GM12878 (cell line): Measurements from ENCODE around the gene VGLL2. TPM values are rescaled to one million over a fixed set of nuclear protein-coding genes. Genes with fewer than 3 reads are reported as not detected.

ENCODE experiments used
- ATAC-seq: fragments of 200-7000 bp; cut with Tn5 transposase; 3 replicates; pipeline ENCODE4 v1.9.1; 2020; ENCODE audit warnings: mild to moderate bottlenecking, moderate library complexity
- BruUV-seq: library from RNA; stranded (reverse); fragments of 400-500 nt; replicated peaks from 2 replicates; lab custom pipeline; 2021; lab: Mats Ljungman, UMichigan
- CTCF ChIA-PET: fragments of 300-600 bp; sonication (Branson Sonifier 250); formaldehyde crosslinking; extraction: SDS; loops from one replicate; lab custom pipeline; 2021; ENCODE audit warnings: inconsistent platforms; lab: Yijun Ruan, JAX
- POLR2A ChIA-PET: fragments of 350-600 bp; formaldehyde crosslinking; extraction: SDS; loops from one replicate; lab custom pipeline; 2021; ENCODE audit warnings: inconsistent platforms; lab: Charles Lee
- RAD21 ChIA-PET: fragments of 300-600 bp; sonication (Branson Sonifier 250); formaldehyde crosslinking; loops from one replicate; lab custom pipeline; 2023; ENCODE audit warnings: antibody characterized with exemption; ENCODE audit not compliant: unreplicated experiment; lab: Charles Lee
- SMC1A ChIA-PET: fragments of 300-600 bp; sonication (Branson Sonifier 250); formaldehyde crosslinking; loops from one replicate; lab custom pipeline; 2023; ENCODE audit not compliant: unreplicated experiment, uncharacterized antibody; lab: Charles Lee
- DNase-seq: peaks from one replicate; pipeline ENCODE4 v3.0.0-alpha.2; 2011; ENCODE audit warnings: low read depth, low spot score
- FAIRE-seq: peaks from 3 replicates; lab custom pipeline; 2011; peaks lifted over from hg19 to GRCh38; lab: Jason Lieb, UNC
- H2AFZ ChIP-seq: 2 replicates; pipeline ENCODE4 v1.6.0; 2011; ENCODE audit warnings: low read depth, low read length, control low read depth; ENCODE audit not compliant: control insufficient read depth
- H3K27ac ChIP-seq: 2 replicates; pipeline ENCODE4 v1.5.1; 2011; ENCODE audit warnings: control low read depth; ENCODE audit not compliant: control insufficient read depth, insufficient read depth
- H3K27me3 ChIP-seq, 2 experiments: replicated peaks in 1 of 2; 2 replicates each; pipeline versions ENCODE4 v1.6.0 to v1.6.1; 2011; ENCODE audit warnings: low read length in 1 of 2; ENCODE audit not compliant: control insufficient read depth in 2 of 2, insufficient read depth in 2 of 2
- H3K36me3 ChIP-seq, 2 experiments: 2 replicates each; pipeline ENCODE4 v1.5.1; 2011; ENCODE audit warnings: low read length in 1 of 2; ENCODE audit not compliant: control insufficient read depth in 2 of 2, insufficient read depth in 2 of 2
- H3K4me1 ChIP-seq: 2 replicates; pipeline ENCODE4 v1.6.1; 2011; ENCODE audit warnings: mild to moderate bottlenecking, low read length, moderate library complexity, mixed read lengths; ENCODE audit not compliant: control insufficient read depth, insufficient read depth
- H3K4me2 ChIP-seq: 2 replicates; pipeline ENCODE4 v1.6.0; 2011; ENCODE audit warnings: control low read depth; ENCODE audit not compliant: control insufficient read depth, insufficient read depth
- H3K4me3 ChIP-seq: fragments of 200-600 bp; sonication (generic); 2 replicates; pipeline ENCODE4 v1.5.1; 2016
- H3K79me2 ChIP-seq: 2 replicates; pipeline ENCODE4 v1.6.0; 2011; ENCODE audit warnings: low read length; ENCODE audit not compliant: control insufficient read depth, insufficient read depth
- H3K9ac ChIP-seq: 2 replicates; pipeline ENCODE4 v1.8.0; 2011; ENCODE audit warnings: low read length, control low read depth, mixed read lengths; ENCODE audit not compliant: control insufficient read depth, insufficient read depth
- H3K9me3 ChIP-seq: replicated peaks from 3 replicates; pipeline ENCODE4 v1.5.1; 2011; ENCODE audit warnings: mild to moderate bottlenecking, low read length; ENCODE audit not compliant: control insufficient read depth, insufficient read depth
- H4K20me1 ChIP-seq: 2 replicates; pipeline ENCODE4 v1.6.0; 2011; ENCODE audit not compliant: control insufficient read depth, insufficient read depth
- EP300 ChIP-seq, 2 experiments: fragments of 150-350 bp in 1 of 2; IDR thresholded peaks; 2 replicates each; pipeline ENCODE4 v1.6.1; 2011 to 2012; ENCODE audit warnings: low read depth in 2 of 2, low read length in 2 of 2, borderline replicate concordance in 1 of 2, improper control_type of control experiment in 1 of 2, inconsistent platforms in 1 of 2; ENCODE audit not compliant: control insufficient read depth in 1 of 2
- KDM1A ChIP-seq: fragments of 200-600 bp; sonication (generic); IDR thresholded peaks from 2 replicates; pipeline ENCODE4 v1.6.1; 2016; ENCODE audit warnings: borderline replicate concordance
- PRDM15 ChIP-seq: fragments of 450-650 bp; formaldehyde crosslinking; IDR thresholded peaks from 2 replicates; pipeline ENCODE4 v1.4.0; 2020; ENCODE audit warnings: mild to moderate bottlenecking, moderate library complexity
- RELA ChIP-seq: fragments of 450-650 bp; IDR thresholded peaks from 2 replicates; pipeline ENCODE4 v1.8.0; 2014; ENCODE audit warnings: borderline replicate concordance; ENCODE audit not compliant: partially characterized antibody
- SREBF1 ChIP-seq: IDR thresholded peaks from 2 replicates; pipeline ENCODE4 v1.6.1; 2012; ENCODE audit warnings: mild to moderate bottlenecking, low read length
- YBX1 ChIP-seq: fragments of 450-650 bp; IDR thresholded peaks from 2 replicates; pipeline ENCODE4 v1.6.1; 2016; ENCODE audit warnings: antibody characterized with exemption
- ZBTB40 ChIP-seq: fragments of 450-650 bp; IDR thresholded peaks from 2 replicates; pipeline ENCODE4 v1.6.1; 2016; ENCODE audit warnings: mild to moderate bottlenecking, moderate library complexity, borderline replicate concordance
- ZSCAN29 ChIP-seq: fragments of 450-650 bp; IDR thresholded peaks from 2 replicates; pipeline ENCODE4 v1.6.1; 2017; ENCODE audit warnings: mild to moderate bottlenecking, moderate library complexity
- ZZZ3 ChIP-seq: IDR thresholded peaks from 2 replicates; pipeline ENCODE4 v1.6.1; 2011; ENCODE audit warnings: low read depth; ENCODE audit not compliant: control insufficient read depth, insufficient read length
- WGBS: methylation state at CpG from one replicate; pipeline ENCODE4 v1.1.6; 2016; ENCODE audit warnings: low lambda C conversion rate; ENCODE audit not compliant: insufficient replicate concordance, insufficient coverage; ENCODE audit errors: missing lambda C conversion rate; 5-methylcytosine and 5-hydroxymethylcytosine counted together
- in situ Hi-C: fragments of 300-500 bp; cut with MboI; formaldehyde crosslinking; loops from 9 replicates; pipeline ENCODE4 v1.14.3; 2018; ENCODE audit warnings: mixed read lengths
- intact Hi-C: fragments of 100-400 bp; cut with micrococcal nuclease; formaldehyde crosslinking; loops from one replicate; pipeline ENCODE4 v1.14.2; 2022; ENCODE audit not compliant: unreplicated experiment
- polyA plus RNA-seq, 11 experiments: library from polyadenylated mRNA; depleted of rRNA in 4 of 11; unstranded in 6 of 11; stranded (reverse) in 5 of 11; fragments of >200 nt; fragmentation: Nextera tagmentation in 4 of 11; fragmentation: Illumina TruSeq in 1 of 11; extraction: Ambion mirVana in 4 of 11; extraction: Trizol in 1 of 11; gene quantifications; 1 replicate in 1 of 11; 2 replicates in 10 of 11; pipeline versions ENCODE4 v1.2.1 to v1.2.3, GENCODE V29; 2011 to 2016; ENCODE audit warnings: inconsistent platforms in 2 of 11, missing spikeins in 2 of 11, low read depth in 1 of 11
- total RNA-seq, 4 experiments: library from RNA; depleted of rRNA in 3 of 4; stranded (reverse); fragments of >200 nt in 3 of 4; fragmentation: Illumina TruSeq in 1 of 4; extraction: Trizol in 1 of 4; gene quantifications; 2 replicates each; pipeline versions ENCODE4 v1.2.1 to v1.2.3, GENCODE V29; 2013 to 2021
- TF ChIP-seq, protein P1 (sequence below): fragments of 450-650 bp; IDR thresholded peaks from 2 replicates; pipeline ENCODE4 v1.6.1; 2014; ENCODE audit warnings: mild to moderate bottlenecking

The VGLL2 gene
- total and polyA plus RNA-seq, 10 of the 15 experiments (the other 5 are each of a cell fraction or from before 2014, with no cell fraction given) = not detected

GRCh38 chr6:117232196-117232595, 33.2 kb upstream of the VGLL2 start:
- TF ChIP-seq ZBTB40 (no peak), SREBF1 (no peak), KDM1A (no peak), ZZZ3 (no peak), RELA (no peak), PRDM15 (CRISPR knock-in tag) (no peak), YBX1 (no peak), ZSCAN29 (no peak), EP300 (IDR thresholded peaks at IDR 0.05; ENCODE audit: borderline replicate concordance in 1 of 2, control insufficient read depth in 1 of 2, low read depth in 2 of 2, low read length in 2 of 2) (no peak)
- TF ChIP-seq, protein P1, sequence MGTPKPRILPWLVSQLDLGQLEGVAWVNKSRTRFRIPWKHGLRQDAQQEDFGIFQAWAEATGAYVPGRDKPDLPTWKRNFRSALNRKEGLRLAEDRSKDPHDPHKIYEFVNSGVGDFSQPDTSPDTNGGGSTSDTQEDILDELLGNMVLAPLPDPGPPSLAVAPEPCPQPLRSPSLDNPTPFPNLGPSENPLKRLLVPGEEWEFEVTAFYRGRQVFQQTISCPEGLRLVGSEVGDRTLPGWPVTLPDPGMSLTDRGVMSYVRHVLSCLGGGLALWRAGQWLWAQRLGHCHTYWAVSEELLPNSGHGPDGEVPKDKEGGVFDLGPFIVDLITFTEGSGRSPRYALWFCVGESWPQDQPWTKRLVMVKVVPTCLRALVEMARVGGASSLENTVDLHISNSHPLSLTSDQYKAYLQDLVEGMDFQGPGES = no peak
- no peak for FAIRE-seq
- BruUV-seq = no TSS peak
- H3K9ac ChIP-seq = no peak overlapping the region
- CTCF ChIA-PET = no interaction called here
- SMC1A ChIA-PET = interaction anchor here (0.6 kb wide), 1 partner anchor 672 kb away, joined by 3 read pairs; no protein-coding TSS in a partner anchor
- no peaks in the 10 kb centered on the region for H3K79me2 ChIP-seq
- in situ Hi-C loops (no loop called here), intact Hi-C loops (no loop called here)
- no peak overlapping the region for H3K4me2 ChIP-seq
- WGBS = 13% methylated on average over 4 of the region's 4 CpGs
- H3K9me3 ChIP-seq = no peaks in the 10 kb centered on the region
- H3K4me1 ChIP-seq = no peaks in the 10 kb centered on the region
- RAD21 ChIA-PET = no interaction called here
- H3K4me3 ChIP-seq = no peak overlapping the region
- H4K20me1 ChIP-seq = no peaks in the 10 kb centered on the region
- POLR2A ChIA-PET = no interaction called here
- DNase-seq = no peak
- H3K27me3 ChIP-seq = no peaks in the 10 kb centered on the region; a peak in 1 of 4 replicates
- no peaks in the 10 kb centered on the region for H3K36me3 ChIP-seq
- H3K27ac ChIP-seq = no peak overlapping the region
- peak; percentile 27; the same call in 1 of the 3 replicates for ATAC-seq
- no peak overlapping the region for H2AFZ ChIP-seq
